ENCODE measurements around the gene RPS6KA2.
"Not testable (repeated sequence)": the region's sequence is repeated elsewhere in the genome, so short reads cannot be mapped to it uniquely, and the experiment has no call there.

The RPS6KA2 gene

GRCh38 chr6:166544296-166544605 lies 82.8 kb downstream of the RPS6KA2 start:
- no peak for DNase-seq

GRCh38 chr6:166543603-166544295 lies 83.3 kb downstream of the RPS6KA2 start:
- no peak for DNase-seq

GRCh38 chr6:166542580-166542912 lies 84.5 kb downstream of the RPS6KA2 start:
- no peak for DNase-seq

GRCh38 chr6:166541876-166542579 lies 85.0 kb downstream of the RPS6KA2 start:
- DNase-seq = no peak

GRCh38 chr6:166541366-166541765 lies 85.7 kb downstream of the RPS6KA2 start:
- no peak for DNase-seq

- DNase-seq = no peak
These were observed 86.3 kb downstream of the RPS6KA2 start for GRCh38 chr6:166540631-166541331.

GRCh38 chr6:166539543-166539942 lies 87.5 kb downstream of the RPS6KA2 start:
- no peak for DNase-seq

GRCh38 chr6:166539011-166539385 lies 88.1 kb downstream of the RPS6KA2 start:
- not testable (repeated sequence) for DNase-seq

GRCh38 chr6:166538297-166539010 lies 88.6 kb downstream of the RPS6KA2 start:
- no peak for DNase-seq

GRCh38 chr6:166534658-166535406 lies 92.2 kb downstream of the RPS6KA2 start:
- no peak for DNase-seq

GRCh38 chr6:166533205-166533824 lies 93.7 kb downstream of the RPS6KA2 start:
- DNase-seq = no peak

- no peak for DNase-seq
These were observed 94.7 kb downstream of the RPS6KA2 start for GRCh38 chr6:166532302-166532701.

GRCh38 chr6:166530211-166531095 lies 96.6 kb downstream of the RPS6KA2 start:
- no peak for DNase-seq

GRCh38 chr6:166529586-166529985 lies 97.5 kb downstream of the RPS6KA2 start:
- no peak for DNase-seq

- not testable (repeated sequence) for DNase-seq
These were observed 98.0 kb downstream of the RPS6KA2 start for GRCh38 chr6:166529058-166529457.

- no peak for DNase-seq
These were observed 99.2 kb downstream of the RPS6KA2 start for GRCh38 chr6:166527849-166528248.

GRCh38 chr6:166526937-166527336 lies 100.1 kb downstream of the RPS6KA2 start:
- no peak for DNase-seq

- DNase-seq = no peak
These were observed 101.5 kb downstream of the RPS6KA2 start for GRCh38 chr6:166525567-166525966.

GRCh38 chr6:166523782-166524559 lies 103.1 kb downstream of the RPS6KA2 start:
- DNase-seq = no peak

Data from NCI-H446 treated with DMSO at 0.1 percent for 48 hours (cell line).